GM21447 (cell line): ENCODE results near the gene SSX1.
"Not testable (repeated sequence)": the region's sequence is repeated elsewhere in the genome, so short reads cannot be mapped to it uniquely, and the experiment has no call there.

ENCODE experiments used
- ATAC-seq: cut with Tn5 transposase; IDR thresholded peaks from one replicate; pipeline ENCODE4 v1.9.1; 2021; ENCODE audit not compliant: unreplicated experiment

The SSX1 gene

GRCh38 chrX:48255062-48255796 is at the start of gene SSX1:
SSX1 (plus strand) TSS chrX:48255392; CDS start chrX:48257242, 1,850 bp downstream.
- ATAC-seq, result not testable (repeated sequence)

- ATAC-seq, result not testable (repeated sequence)
Measured at GRCh38 chrX:48214341-48214740, 40.9 kb upstream of the SSX1 start.

GRCh38 chrX:48224196-48224595 is 31.0 kb upstream of the SSX1 start:
- ATAC-seq, result not testable (repeated sequence)

GRCh38 chrX:48252945-48253344 is 2.2 kb upstream of the SSX1 start:
- not testable (repeated sequence) for ATAC-seq

GRCh38 chrX:48274365-48274764 is 19.2 kb downstream of the SSX1 start:
- not testable (repeated sequence) for ATAC-seq

DNA sequence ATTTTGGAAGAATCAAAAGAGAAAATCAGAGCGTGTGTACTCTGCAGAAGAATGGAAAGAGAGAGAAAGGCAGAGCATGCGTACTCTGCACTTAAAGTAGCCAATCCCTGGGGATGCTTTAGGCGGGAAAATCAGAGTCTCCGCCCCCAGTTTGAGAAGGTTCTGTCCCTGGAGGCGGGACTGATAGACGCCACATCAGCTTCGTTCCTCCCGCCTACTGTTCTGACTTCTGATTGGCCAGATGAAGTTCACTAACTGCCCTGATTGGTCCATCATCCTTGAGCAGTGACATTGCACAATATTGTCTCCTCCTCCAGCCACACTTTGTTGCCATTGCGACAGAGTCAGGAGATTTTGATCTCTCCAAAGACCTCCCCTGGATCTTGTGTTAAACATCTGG is 23.8 kb downstream of the SSX1 start:
- no peak for ATAC-seq

DNA sequence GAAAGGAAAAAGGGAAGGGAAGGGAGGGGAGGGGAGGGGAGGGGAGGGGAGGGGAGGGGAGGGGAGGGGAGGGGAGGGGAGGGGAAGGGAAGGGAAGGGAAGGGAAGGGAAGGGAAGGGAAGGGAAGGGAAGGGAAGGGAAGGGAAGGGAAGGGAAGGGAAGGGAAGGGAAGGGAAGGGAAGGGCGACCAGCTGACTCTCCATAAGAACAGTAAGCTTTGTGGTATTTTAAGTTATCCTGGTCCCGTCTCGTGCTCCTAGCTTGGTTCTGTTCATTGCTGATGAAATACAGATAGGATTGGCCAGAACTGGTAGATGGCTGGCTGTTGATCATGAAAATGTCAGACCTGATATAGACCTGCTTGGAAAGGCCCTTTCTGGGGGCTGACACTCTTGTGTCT is 25.5 kb downstream of the SSX1 start:
- ATAC-seq, result not testable (repeated sequence)

GRCh38 chrX:48306175-48306574 is 51.0 kb downstream of the SSX1 start:
- no peak for ATAC-seq

GRCh38 chrX:48313996-48314395 is 58.8 kb downstream of the SSX1 start:
- ATAC-seq, result not testable (repeated sequence)
